T1000 (cell line): Measurements from ENCODE around the gene GALNTL6.

ENCODE experiments used
- DNase-seq: peaks from one replicate; lab custom pipeline; 2025; ENCODE audit warnings: mixed read lengths; lab: John Stamatoyannopoulos, UW

Gene GALNTL6

DNA sequence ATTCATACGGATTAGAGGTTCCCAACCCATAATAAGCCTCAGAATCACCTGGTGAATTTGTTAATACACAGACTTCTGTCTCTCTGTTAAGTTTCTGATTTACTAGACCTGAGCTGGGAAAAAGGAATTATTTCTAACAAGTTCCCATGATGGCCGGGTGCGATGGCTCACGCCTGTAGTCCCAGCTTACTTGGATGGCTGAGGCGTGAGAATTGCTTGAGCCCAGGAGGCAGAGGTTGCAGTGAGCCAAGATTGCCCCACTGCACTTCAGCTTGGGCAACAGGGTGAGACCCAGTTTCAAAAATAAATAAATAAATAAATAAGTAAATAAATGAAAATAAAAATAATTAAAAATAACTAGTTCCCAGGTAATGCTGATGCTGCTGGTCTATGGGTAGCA lies 412.3 kb downstream of the GALNTL6 start:
- no peak for DNase-seq

DNA sequence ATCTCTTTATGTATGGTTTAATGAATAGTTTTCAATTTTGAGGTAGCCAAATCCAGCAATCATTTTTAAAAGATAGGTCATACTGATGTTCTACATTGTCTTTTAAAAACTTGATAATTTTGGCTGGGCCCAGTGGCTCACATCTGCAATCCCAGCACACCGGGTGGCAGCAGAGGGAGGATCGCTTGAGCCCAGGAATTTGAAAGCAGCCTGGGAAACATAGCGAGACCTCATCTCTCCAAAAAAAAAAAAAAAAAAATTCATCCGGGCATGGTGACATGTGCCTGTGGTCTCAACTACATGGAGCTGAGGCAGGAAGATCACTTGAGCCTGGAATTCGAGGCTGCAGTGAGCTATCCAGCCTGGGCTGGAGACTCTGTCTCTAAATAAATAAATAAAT lies 419.8 kb downstream of the GALNTL6 start:
- no peak for DNase-seq

DNA sequence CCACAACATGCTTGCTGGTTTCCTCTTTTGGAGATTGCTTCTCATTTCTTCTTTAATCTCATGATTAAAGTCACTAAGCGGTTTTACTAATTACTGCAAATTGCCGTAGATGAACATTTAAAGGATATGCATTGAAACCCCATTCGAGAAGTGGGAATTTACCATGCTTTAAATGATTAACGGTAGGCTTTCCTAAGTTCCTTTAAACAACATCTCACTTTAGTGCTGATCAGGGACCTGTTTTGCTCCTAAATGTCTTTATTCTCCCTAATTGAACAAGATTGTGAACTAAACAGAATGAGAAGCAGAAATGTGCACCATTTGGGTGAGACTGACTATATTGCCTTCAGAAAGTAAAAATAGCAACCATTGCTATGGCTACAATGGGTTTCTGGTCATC lies 430.3 kb downstream of the GALNTL6 start:
- no peak for DNase-seq

DNA sequence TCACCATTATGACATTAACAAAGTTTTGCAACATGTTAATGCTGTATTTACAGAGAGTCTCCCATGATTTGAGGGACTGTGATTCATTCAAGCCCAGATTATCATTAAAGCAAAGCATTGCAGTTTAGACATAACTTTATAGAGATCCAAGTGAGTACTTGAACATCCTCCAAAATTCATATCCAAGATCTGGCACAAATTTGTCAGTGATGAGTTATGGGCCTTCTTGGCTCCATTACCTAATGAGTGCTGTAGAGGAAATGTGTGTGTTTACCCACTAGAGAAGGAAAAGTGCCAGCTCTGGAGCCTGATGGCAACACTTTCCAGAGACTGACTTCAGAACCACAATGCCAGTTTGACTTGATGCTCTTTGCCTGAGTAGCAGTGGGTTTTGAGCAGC lies 432.3 kb downstream of the GALNTL6 start:
- no peak for DNase-seq

DNA sequence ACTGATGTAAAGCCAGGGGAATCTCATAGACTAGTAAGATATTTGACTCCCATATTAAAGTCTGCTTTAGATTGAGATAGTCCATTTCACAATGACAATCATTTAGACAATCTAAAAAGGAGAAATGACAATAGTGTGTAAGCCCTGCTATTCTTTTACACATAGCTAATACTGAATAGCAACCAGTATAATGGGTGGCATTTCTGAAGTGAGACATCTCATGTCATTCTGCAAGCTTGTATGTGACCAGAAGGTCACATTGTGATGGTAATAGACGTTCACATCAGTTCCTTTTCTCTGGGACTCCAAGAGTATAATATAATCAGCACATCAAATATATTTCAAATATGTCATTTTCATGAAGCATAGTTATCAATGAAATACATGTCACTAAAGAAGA lies 440.2 kb downstream of the GALNTL6 start:
- DNase-seq = no peak

DNA sequence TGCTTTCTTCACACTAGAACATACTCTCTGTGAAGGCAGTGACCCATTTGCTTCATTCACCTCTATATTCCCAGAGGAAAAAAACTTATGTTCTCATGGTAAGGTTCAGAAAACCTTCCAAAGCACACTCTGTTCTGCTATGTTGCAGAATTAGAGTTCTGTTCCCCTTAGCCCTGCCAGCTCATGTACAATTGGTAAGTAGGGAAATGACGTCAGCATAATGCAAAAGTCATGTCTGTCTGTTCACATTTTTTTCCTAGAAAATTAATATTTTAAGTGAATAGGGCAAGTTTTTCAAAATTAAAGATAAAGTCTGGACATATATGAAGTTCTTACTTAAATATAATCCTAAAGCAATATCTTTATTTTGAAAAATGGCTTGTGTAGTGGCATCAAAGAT lies 443.6 kb downstream of the GALNTL6 start:
- DNase-seq = no peak

DNA sequence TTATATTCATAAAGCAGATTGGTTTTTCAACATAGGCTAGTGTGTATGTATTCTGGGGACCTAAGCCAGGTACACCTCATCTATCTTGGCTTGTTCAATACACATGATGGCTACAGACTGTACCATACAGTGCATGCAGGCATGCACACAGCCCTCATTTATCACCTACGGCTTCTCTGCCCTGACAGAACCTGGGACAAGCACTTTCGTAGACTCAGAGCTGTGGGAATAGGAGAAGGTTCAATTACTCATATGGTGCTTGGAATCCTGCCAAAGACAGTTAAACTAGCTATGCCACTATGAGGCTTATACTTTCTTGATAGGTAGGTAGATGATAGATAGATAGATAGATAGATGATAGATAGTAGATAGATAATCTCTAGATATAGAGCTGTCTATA lies 457.2 kb downstream of the GALNTL6 start:
- no peak for DNase-seq

DNA sequence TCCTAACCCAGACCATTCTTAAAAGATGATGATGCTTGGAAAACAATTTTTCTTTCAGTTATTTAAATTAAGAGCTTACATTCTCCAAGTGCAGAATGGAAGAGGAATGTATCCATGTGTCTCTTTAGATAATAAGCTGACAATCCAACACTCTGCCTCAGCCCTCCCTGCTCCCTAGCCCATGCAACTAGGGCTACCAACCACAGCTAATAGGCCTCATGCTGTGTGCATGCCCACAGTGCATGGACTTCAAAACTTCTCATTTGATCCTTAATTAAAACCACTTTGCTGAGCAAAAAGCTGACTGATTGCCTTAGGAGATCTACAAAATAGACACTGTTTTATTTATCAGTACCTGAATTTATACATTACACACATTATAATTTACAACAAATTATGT lies 473.9 kb downstream of the GALNTL6 start:
- no peak for DNase-seq

DNA sequence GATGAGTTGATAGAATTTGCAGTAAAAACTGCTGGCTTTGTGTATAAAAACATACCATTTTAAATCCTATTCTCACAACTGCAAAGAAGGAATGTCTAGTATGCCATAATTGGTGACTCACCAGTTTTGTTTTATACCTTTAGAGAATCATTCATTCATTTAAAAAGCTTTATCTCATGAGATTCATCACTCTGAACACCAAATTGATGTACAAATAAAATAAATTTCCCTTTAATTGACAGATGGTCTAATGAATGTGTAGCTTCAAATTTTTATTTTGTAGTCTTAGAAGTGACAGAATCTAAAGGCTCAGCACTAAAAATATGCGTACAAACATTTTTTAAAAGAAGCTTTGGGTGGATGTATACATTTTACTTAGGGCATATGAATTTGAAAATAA lies 492.5 kb downstream of the GALNTL6 start:
- no peak for DNase-seq

DNA sequence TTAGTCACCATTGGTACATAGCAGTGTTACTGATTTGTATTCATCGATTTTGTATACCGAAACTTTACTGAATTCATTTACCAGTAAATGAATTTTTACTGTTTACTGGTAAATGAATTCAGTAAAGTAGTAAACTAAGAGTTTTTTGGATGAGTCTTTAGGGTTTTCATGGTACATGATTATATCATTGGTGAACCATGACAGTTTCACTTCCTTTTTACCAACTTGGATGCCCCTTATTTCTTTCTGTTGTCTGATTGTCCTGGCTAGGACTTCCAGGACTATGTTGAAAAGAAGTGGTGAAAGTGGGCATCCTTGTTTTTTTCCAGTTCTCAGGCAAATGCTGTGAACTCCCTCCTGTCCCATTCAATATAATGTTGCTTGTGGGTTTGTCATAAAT lies 494.9 kb downstream of the GALNTL6 start:
- no peak for DNase-seq

DNA sequence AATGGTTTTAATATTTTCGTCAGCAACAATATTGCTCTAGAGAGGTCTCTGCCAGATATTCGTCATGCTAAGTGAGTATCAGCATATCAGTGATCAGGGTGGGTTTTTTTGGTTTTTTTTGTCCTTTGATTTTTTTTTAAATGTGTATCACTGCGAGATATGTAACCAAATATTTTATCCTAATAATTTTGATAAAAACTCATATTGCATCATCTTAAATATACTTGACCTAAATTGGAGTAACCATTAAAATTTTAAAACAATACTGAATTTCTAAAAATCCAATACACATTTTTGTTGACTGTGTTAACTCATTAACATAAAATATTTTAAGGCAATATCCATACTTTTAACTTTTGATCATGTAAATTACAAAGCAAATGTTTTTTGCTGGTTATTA lies 498.5 kb downstream of the GALNTL6 start:
- DNase-seq = no peak

DNA sequence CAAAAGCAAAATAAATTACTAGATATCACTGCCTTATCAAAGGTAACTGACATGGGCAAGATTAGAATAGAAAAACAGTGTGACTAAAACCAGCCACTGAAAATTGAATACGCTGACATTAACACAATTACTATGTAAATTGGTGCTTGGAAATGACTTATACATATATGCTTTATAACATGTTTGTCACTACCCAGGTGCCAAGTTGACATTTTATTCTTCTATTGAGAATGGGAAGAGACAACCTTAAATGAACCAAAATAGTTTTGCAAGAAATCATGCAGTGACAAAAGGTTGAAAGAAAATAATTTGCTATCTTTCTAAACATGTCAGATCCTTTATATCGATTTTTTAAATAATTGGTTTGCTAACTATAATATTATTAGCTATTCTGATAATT lies 510.1 kb downstream of the GALNTL6 start:
- no peak for DNase-seq

DNA sequence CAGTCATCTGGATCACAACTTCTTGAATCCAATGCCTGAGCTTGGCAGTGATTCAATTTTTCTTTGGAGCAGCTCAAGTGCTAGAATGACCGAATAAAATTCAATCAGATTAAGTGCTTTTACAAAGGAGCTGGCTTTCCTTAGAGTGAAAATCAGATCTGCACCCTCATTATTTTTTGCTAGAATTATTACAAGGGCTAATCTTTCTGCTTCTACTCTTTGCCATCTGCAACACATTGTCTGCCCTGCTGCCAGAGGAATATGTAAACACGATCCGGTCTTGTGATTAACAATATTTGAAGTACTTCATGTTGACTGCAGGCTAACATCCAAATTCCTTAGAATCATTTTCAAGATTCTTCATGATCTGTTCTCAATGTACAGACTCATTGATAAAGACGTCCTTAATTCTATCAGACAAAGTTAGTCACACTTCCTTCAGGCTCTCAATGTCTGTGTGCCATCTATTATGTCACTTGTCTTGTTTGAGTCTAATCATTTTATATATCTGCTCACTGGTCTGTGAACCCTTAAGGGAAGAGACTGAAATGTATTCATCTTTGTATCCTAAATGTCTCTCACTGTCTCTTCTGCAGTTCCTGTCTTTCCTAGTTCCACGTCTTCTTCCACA lies 531.2 kb downstream of the GALNTL6 start:
- DNase-seq = no peak

DNA sequence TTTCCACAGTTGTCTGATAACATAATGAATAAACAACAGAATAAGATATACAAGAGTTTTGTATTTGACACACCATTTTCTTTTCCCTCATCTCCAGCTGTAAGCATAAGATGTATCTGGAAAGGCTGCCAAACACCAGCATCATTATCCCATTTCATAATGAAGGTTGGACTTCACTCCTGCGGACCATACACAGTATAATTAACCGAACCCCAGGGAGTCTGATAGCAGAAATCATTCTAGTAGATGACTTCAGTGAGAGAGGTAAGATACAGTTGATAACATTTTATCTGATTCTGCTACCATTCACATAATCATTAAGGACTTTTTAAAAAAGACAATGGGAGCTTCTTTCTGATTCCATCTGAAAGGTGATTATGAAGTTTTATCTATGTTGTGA lies 535.2 kb downstream of the GALNTL6 start:
- no peak for DNase-seq

DNA sequence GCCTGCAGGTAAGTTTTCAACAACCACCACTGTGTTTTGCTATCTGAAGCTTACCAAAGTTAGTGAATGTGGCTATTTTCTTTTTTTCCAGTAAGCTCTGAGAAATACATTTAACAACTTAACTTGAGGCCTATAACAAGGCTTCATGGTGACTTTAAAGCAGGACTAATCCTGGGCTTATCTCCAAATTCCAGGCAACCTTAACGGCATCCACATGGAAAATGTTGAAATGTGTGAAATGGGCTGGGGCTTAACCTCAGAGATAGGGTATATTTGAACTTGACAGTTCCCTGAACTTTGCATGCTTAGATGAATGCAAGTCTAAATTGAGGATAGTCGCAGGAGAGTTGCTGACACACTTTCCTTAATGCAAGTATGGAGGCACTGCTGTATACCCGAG lies 539.2 kb downstream of the GALNTL6 start:
- no peak for DNase-seq

DNA sequence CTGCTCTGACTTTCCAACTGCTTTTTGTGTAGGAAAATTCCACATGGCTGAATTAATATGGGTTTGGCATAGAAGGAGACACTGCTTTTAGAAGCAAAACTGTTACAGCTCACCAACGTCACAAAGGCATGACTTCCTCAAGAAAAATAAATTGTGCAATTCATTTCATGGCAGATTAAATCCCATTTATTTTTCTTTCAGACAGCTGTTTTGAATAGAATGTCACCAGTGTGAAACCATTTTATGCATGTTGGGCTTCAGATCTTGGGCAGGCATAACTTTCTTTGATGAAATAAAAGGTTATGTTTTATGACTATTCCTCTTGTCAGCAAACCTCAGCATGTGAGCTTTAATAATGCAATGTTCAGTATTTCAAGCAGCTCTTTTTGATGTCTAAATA lies 542.8 kb downstream of the GALNTL6 start:
- no peak for DNase-seq

DNA sequence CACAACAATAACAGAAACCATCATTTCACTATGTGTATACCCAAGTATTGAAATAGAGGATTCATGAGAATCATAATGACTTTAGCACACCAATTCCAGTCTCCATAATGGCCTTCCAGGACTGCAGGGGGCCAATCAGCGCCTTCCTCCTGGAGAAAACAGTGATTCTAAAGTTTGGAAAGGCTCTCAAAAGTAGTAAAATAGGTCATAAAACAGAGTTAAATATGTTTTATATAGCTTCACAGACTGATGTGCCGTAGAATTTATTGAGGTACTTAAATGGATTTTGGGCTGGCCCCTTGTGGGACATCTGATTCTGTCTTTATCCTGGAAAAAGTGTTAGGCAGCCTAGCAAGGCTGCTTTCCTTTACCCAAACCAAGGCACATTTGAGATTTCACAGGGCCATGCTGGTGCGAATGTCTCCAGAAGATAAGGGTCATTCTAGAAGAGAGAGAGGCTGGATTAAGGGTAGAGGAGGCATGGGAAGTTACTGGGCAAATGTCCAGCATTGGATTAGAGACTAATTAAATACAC lies 543.9 kb downstream of the GALNTL6 start:
- no peak for DNase-seq

DNA sequence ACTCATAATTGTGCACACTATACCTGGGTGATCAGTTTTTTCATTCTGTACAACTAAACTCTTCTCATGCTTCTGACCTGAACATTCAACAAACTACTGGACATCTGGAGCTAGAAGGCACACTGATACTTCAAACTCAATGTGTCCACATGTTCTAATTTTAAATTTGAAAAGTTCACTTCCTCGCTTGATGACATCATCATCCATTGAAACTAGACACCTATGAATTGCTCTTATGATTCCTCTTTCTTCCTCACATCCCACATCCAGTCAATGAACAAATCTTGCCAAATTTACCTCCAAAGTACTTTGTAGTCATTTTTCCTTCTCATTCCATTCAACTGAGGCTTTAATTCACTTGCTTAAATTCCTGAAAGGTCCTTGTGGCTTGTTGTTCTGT lies 549.4 kb downstream of the GALNTL6 start:
- no peak for DNase-seq

DNA sequence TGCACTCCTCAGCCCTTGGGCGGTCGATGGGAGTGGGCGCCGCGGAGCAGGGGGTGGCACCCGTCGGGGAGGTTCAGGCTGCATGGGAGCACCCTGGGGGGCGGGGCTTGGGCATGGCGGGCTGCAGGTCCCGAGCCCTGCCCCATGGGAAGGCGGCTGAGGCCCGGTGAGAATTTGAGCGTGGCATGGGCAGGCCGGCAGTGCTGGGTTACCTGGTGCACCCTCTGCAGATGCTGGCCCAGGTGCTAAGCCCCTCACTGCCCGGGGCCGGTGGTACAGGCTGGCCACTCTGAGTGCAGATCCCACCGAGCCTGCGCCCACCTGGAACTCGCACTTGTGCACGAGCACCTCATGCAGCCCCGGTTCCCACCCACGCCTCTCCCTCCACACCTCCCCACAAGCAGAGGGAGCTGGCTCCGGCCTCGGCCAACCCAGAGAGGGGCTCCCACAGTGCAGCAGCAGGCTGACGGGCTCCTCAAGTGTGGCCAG lies 556.3 kb downstream of the GALNTL6 start:
- no peak for DNase-seq

DNA sequence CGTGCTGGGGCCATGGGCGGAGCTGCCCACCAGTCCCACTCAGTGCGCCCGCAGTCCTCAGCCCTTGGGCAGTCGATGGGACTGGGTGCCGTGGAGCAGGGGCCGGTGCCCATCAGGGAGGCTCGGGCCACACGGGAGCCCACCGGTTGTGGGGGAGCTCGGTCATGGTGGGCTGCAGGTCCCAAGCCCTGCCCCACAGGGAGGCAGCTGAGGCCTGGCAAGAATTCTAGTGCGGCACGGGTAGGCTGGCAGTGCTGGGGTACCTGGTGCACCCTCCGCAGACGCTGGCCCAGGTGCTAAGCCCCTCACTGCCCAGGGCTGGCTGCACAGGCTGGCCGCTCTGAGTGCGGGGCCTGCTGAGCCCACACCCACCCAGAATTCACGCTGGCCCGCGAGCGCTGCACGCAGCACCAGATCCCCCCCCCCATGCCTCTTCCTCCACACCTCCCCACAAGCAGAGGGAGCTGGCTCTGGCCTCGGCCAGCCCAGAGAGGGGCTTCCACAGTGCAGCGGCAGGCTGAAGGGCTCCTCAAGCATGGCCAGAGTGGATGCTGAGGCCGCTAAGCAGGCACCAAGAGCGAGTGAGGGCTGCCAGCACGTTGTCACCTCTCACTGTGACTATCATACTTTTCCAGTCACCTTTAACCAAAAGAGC lies 564.4 kb downstream of the GALNTL6 start:
- DNase-seq = no peak

DNA sequence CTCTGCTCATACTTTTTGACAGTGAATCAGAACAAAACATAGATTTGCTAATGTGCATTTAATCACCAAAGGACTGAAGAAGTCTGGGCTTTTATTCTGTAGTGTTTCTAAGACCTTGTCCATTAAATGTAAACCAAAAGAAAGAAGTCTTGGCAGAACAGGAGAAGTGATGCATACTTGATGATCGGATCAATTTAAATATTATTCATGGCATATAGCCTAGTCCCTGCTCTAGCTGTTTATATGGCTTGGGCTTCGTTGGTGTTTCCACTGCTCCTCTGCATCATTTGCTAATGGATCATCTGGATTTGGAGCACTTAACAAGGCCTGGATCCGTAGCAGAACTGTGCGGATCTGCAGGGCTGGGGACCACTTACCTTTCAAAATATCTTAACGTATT lies 566.6 kb downstream of the GALNTL6 start:
- DNase-seq = no peak

DNA sequence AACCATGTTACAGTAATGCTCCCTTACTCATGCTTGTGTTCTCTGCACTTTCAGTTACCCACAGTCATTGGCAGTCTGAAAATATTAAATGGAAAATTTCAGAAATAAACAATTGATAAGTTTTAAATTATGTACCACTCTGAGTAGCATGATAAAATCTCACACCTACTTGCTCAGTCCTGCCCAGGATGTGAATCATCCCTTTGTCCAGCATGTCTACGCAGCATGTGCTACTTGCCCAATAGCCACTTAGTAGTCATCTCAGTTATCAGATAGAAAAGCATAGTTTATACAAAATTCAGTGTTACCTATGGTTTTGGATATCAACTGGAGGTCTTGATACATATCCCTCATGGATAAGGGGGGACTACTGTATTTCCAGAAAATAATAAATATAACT lies 577.1 kb downstream of the GALNTL6 start:
- no peak for DNase-seq

DNA sequence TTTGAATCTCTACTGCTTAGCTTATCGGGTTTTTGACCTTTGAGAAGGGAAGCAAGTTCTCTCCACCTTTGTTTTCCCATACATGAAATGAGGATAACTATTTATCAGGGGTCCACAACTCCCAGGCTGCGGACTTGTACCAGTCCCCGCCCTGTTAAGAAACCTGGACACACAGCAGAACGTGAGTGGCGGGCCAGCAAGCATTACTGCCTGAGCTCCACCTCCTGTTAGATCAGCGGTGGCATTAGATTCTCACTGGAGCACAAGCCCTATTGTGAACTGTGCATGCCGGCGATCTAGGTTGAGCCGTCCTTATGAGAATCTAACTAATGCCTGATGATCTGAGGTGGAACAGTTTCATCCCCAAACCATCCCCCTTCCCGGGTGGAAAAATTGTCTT lies 579.5 kb downstream of the GALNTL6 start:
- DNase-seq = no peak

DNA sequence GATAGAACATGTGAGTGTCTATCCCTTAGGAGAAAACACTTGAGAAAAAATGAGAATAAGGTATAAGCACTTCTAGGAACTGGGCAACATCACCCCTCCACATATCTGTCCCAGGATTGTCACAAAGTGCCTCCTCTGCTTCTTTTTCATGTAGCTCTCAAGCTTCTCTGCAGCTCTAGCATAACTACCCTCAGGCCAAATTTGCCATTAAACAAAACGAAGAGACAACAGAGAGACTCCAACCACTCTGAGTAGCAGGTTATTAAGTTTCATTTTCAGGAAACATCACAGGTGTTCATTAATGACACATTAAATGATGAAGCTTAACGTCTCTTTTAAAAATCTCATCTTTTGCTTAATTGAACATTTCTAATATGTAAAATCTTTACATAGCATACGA lies 580.0 kb downstream of the GALNTL6 start:
- no peak for DNase-seq
